PC-9 (cell line): Measurements from ENCODE around the gene RDH13. TPM values are rescaled to one million over a fixed set of nuclear protein-coding genes. Genes with fewer than 3 reads are reported as not detected.

Experiments
- BruUV-seq: library from RNA; stranded (reverse); fragments of 400-500 nt; replicated peaks from 2 replicates; lab custom pipeline; 2021; lab: Mats Ljungman, UMichigan
- CTCF ChIA-PET: fragments of 300-600 bp; sonication (Branson Sonifier 250); formaldehyde crosslinking; loops from one replicate; lab custom pipeline; 2022; ENCODE audit warnings: antibody characterized with exemption; lab: Charles Lee
- POLR2A ChIA-PET: fragments of 300-600 bp; sonication (Branson Sonifier 250); formaldehyde crosslinking; loops from one replicate; lab custom pipeline; 2022; ENCODE audit warnings: antibody characterized with exemption; ENCODE audit not compliant: unreplicated experiment; lab: Charles Lee
- DNase-seq, 2 experiments: peaks; one replicate each; pipeline versions ENCODE4 v3.0.0 to v3.0.0-alpha.2; 2015 to 2022; ENCODE audit warnings: mixed read lengths in 1 of 2
- H2AFZ ChIP-seq: fragments of 200-600 bp; sonication (generic); 2 replicates; pipeline ENCODE4 v1.8.1; 2017; ENCODE audit warnings: antibody characterized with exemption
- H3F3A ChIP-seq: fragments of 200-600 bp; sonication (generic); 2 replicates; pipeline ENCODE4 v1.8.1; 2017; ENCODE audit warnings: antibody characterized with exemption, mild to moderate bottlenecking, low read depth; ENCODE audit not compliant: insufficient read depth
- H3K27ac ChIP-seq: fragments of 200-600 bp; sonication (generic); 2 replicates; pipeline ENCODE4 v1.6.1; 2016; ENCODE audit warnings: mixed run types
- H3K27me3 ChIP-seq: fragments of 200-600 bp; sonication (generic); 2 replicates; pipeline ENCODE4 v1.6.1; 2016; ENCODE audit warnings: low read depth, mixed run types; ENCODE audit not compliant: insufficient read depth
- H3K36me3 ChIP-seq: fragments of 200-600 bp; sonication (generic); 2 replicates; pipeline ENCODE4 v1.6.1; 2016; ENCODE audit warnings: low read depth, mixed run types
- H3K4me1 ChIP-seq: fragments of 200-600 bp; sonication (generic); replicated peaks from 2 replicates; pipeline ENCODE4 v1.6.1; 2016; ENCODE audit warnings: mixed run types; ENCODE audit not compliant: insufficient read depth
- H3K4me2 ChIP-seq: fragments of 200-600 bp; sonication (generic); 2 replicates; pipeline ENCODE4 v1.6.1; 2017; ENCODE audit warnings: mixed run types
- H3K4me3 ChIP-seq: fragments of 200-600 bp; sonication (generic); 2 replicates; pipeline ENCODE4 v1.6.1; 2016; ENCODE audit warnings: mixed run types
- H3K79me2 ChIP-seq: fragments of 200-600 bp; sonication (generic); 2 replicates; pipeline ENCODE4 v1.6.1; 2017; ENCODE audit warnings: low read depth, mixed run types
- H3K9me2 ChIP-seq: fragments of 200-600 bp; sonication (generic); 2 replicates; pipeline ENCODE4 v1.8.1; 2017; ENCODE audit warnings: mild to moderate bottlenecking; ENCODE audit not compliant: insufficient read depth
- H3K9me3 ChIP-seq: fragments of 200-600 bp; sonication (generic); 2 replicates; pipeline ENCODE4 v1.8.1; 2016; ENCODE audit warnings: low read depth; ENCODE audit not compliant: insufficient read depth
- H4K20me1 ChIP-seq: fragments of 200-600 bp; sonication (generic); 2 replicates; pipeline ENCODE4 v1.8.1; 2017; ENCODE audit not compliant: insufficient read depth
- CTCF ChIP-seq: fragments of 200-600 bp; sonication (generic); conservative IDR thresholded peaks from 2 replicates; pipeline ENCODE4 v1.6.1; 2017; ENCODE audit warnings: mixed run types, antibody characterized with exemption, mild to moderate bottlenecking, moderate library complexity
- EZH2 ChIP-seq: fragments of 200-600 bp; sonication (generic); IDR thresholded peaks from 2 replicates; pipeline ENCODE4 v1.8.0; 2017; ENCODE audit warnings: antibody characterized with exemption, low read depth
- intact Hi-C: fragments of 100-400 bp; cut with micrococcal nuclease; formaldehyde crosslinking; loops from one replicate; pipeline ENCODE4 v1.10.0; 2022; ENCODE audit not compliant: unreplicated experiment
- total RNA-seq: library from RNA; stranded (reverse); gene quantifications from 2 replicates; pipeline ENCODE4 v1.2.3, GENCODE V29; 2021

Gene RDH13
- total RNA-seq, 1 experiment from 2014 or later, result 39.8 TPM

GRCh38 chr19:55088543-55089341, 25.8 kb upstream of the RDH13 start:
- DNase-seq, result peak; percentile 35 to 86
- H3K36me3 ChIP-seq, result peaks cover 7% of the 10 kb centered on the region; the same call in 1 of the 2 replicates
- peaks cover 63% of the 10 kb centered on the region for H3F3A ChIP-seq
- no peaks in the 10 kb centered on the region for H3K9me2 ChIP-seq
- ChIA-PET CTCF (interaction anchor here (0.6 to 1.1 kb wide), 6 partner anchors 29 to 627 kb away, joined by 3 to 8 read pairs (median 4); partner anchors contain the start of gene CDC42EP5), POLR2A (interaction anchor here (0.6 kb wide), 1 partner anchor 33 kb away, joined by 3 read pairs; no protein-coding TSS in a partner anchor)
- H3K4me2 ChIP-seq, result no peak overlapping the region
- H4K20me1 ChIP-seq, result peaks cover 11% of the 10 kb centered on the region
- no peaks in the 10 kb centered on the region for H3K4me1 ChIP-seq
- peak; percentile 86 for TF ChIP-seq CTCF
- no peak for TF ChIP-seq EZH2
- peak overlapping the region; percentile 18; the same call in 1 of the 2 replicates for H3K27ac ChIP-seq
- BruUV-seq, result no TSS peak
- no peak overlapping the region for H2AFZ ChIP-seq
- no peak overlapping the region for H3K4me3 ChIP-seq
- no peaks in the 10 kb centered on the region for H3K27me3 ChIP-seq
- intact Hi-C loops, result loop anchor here (1.0 kb wide), 1 partner anchor 72 kb away; no protein-coding TSS in a partner anchor
- no peaks in the 10 kb centered on the region for H3K9me3 ChIP-seq
- no peaks in the 10 kb centered on the region for H3K79me2 ChIP-seq

- Histone ChIP-seq H3K36me3 (peaks cover 7% of the 10 kb centered on the region; the same call in 1 of the 2 replicates), H3K9me3 (no peaks in the 10 kb centered on the region), H3K4me1 (no peaks in the 10 kb centered on the region), H3K27me3 (no peaks in the 10 kb centered on the region), H2AFZ (no peak overlapping the region), H4K20me1 (peaks cover 12% of the 10 kb centered on the region), H3K4me3 (no peak overlapping the region), H3K4me2 (no peak overlapping the region), H3K79me2 (no peaks in the 10 kb centered on the region), H3F3A (peaks cover 66% of the 10 kb centered on the region), H3K9me2 (no peaks in the 10 kb centered on the region), H3K27ac (peak overlapping the region; percentile 18; the same call in 1 of the 2 replicates)
- DNase-seq, result no peak
- TF ChIP-seq CTCF, result no peak
- TF ChIP-seq EZH2, result no peak
- POLR2A ChIA-PET, result interaction anchor here (0.6 kb wide), 1 partner anchor 34 kb away, joined by 3 read pairs; no protein-coding TSS in a partner anchor
- CTCF ChIA-PET, result interaction anchor here (0.6 kb wide), 2 partner anchors 615 to 626 kb away, joined by 4 to 5 read pairs; partner anchors contain the start of gene CDC42EP5
- intact Hi-C loops, result loop anchor here (1.0 kb wide), 1 partner anchor 72 kb away; no protein-coding TSS in a partner anchor
- no TSS peak for BruUV-seq
Observed at GRCh38 chr19:55088021-55088451, 25.1 kb upstream of the RDH13 start.

- TF ChIP-seq EZH2 (no peak), CTCF (no peak)
- H3K9me3 ChIP-seq, result no peaks in the 10 kb centered on the region
- no peaks in the 10 kb centered on the region for H3K4me1 ChIP-seq
- no peak overlapping the region for H3K27ac ChIP-seq
- H4K20me1 ChIP-seq, result peaks cover 12% of the 10 kb centered on the region
- no peaks in the 10 kb centered on the region for H3K79me2 ChIP-seq
- H2AFZ ChIP-seq, result no peak overlapping the region
- POLR2A ChIA-PET, result no interaction called here
- H3K4me3 ChIP-seq, result no peak overlapping the region
- no peaks in the 10 kb centered on the region for H3K27me3 ChIP-seq
- H3K36me3 ChIP-seq, result peaks cover 7% of the 10 kb centered on the region
- H3K9me2 ChIP-seq, result no peaks in the 10 kb centered on the region
- CTCF ChIA-PET, result no interaction called here
- H3K4me2 ChIP-seq, result no peak overlapping the region
- H3F3A ChIP-seq, result peaks cover 71% of the 10 kb centered on the region
- intact Hi-C loops, result no loop called here
- DNase-seq, result no peak
- no TSS peak for BruUV-seq
Observed at GRCh38 chr19:55087542-55087901, 24.6 kb upstream of the RDH13 start.
